ENCODE measurements around the gene CFAP206.
A peak's percentile ranks its signal among the peaks of the same experiment; 100 is the strongest.
"Not testable (repeated sequence)": the region's sequence is repeated elsewhere in the genome, so short reads cannot be mapped to it uniquely, and the experiment has no call there.

Gene CFAP206

DNA sequence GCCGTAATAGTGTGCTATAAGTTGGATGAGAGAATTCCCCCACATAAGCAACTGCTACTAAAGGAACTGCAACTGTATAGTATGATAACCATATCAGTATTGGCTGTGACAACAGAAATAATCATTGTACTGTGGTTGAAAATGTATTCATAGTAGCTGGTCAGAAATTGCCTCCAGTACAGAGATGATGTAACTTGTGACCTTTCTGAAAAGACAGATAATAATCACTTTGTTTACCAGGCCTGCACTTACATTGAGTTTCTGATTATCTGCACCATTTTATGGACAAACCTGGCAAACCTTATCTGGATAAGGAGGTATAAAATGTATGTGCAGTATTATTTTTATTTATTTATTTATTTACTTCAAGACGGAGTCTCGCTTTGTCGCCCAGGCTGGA lies 19.0 kb downstream of the CFAP206 start:
- DNase-seq, result no peak

DNA sequence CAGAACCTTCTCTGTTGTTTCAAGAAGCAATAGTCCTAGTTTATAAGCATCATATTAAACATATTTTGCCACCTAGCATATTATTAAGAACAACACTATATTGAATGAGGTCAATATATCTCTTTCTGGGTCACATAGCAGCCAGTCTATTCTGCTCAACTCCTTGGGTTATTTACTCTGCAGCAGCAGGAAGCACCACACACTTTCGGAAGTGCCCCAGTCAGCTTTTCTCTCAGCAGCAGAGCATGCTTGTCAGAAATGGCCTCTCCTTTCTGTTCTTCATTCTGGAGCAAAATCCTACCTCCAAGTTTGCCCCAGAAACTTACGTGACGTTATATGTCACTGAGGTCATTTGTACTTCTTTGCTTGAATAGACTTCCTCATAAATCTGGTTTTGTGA lies 22.7 kb downstream of the CFAP206 start:
- DNase-seq, result no peak

DNA sequence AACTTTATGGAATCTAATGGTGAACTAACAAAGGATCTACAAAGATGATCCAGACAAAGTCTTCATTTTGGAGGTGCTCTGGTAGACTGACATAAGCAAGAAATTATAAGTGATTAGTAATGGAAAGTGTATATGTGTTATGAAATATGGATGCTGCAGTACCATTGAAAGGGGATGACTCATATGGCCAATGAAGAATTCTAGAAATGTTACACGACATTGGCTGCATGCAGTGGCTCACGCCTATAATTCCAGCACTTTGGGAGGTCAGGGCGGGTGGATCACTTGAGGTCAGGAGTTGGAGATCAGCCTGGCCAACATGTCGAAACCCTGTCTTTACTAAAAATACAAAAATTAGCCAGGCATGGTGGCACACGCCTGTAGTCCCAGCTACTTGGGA lies 23.5 kb downstream of the CFAP206 start:
- DNase-seq, result no peak

DNA sequence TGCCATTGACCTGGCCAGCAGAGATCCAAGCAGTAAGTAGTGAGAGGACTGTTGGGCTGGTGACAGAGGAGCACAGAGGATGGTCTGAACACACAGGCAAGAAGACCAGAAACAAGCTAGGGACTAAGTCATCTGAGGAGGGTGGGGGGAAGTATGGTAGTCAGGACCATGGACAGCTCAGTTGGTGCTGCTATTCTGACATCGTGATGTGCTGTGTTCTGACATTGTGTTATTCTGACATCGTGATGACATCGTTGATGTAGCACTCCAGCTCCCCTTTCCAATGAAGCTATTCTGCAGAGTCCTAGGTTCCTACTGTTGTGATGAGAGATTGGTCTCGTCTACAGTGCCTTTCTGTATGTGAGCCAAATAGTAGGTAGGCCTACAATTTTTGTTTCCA lies 28.7 kb downstream of the CFAP206 start:
- peak; percentile 14 for DNase-seq

DNA sequence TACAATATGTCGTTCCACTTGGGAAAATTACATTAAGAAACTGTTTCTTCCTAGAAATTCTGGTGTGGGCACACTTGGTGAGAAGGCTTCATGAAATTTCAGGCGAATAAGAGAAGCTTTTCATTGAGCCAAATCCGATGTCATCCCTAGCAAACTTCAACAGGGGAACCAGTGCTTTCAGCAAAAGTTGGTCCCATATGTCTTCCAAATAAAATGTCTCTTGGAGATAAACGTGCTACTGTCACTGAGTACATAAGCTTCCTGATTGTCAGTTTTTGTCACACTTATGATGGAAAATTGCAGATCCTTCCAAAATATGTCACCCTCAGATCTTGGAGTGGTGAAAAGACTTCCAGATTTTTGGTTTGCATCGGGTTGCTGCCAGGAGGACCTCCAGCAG lies 33.9 kb downstream of the CFAP206 start:
- no peak for DNase-seq

DNA sequence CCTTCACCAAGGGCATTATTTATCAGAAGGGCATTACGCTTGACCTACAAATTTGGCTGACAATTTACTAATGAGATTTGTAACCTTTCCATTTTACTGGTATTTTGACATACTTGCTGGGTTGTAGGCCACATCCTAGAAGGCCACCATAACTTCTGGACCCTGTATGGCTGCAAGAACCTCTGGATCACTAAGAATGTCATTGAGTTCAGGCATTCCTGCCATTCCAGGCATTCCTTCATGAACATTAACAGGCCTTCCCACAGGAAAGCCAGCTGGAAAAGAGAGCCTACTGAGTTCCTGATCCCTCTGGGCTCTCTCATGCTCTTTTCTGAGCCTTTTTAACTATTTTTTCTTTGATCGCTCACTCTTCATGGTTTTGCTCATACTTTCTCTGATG lies 36.6 kb downstream of the CFAP206 start:
- no peak for DNase-seq

DNA sequence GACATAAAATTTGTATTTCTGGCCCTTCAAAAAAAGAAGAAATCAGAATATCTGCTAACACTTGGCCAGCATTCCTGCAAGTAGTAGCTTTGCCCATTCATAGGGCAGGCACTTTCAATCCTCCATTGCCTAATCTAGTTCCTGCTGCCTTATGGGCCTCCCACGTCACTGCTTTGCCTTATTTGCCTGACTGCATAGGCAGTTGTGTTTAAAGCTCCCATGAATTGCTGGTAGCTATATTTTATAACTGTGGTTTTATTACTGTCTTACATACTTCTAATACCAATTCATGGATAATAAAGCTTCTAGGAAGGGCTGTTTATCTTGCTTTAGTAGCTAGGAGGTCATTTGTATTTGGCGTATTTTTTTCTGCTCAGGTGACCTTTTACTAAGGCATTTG lies 57.3 kb downstream of the CFAP206 start:
- no peak for DNase-seq

DNA sequence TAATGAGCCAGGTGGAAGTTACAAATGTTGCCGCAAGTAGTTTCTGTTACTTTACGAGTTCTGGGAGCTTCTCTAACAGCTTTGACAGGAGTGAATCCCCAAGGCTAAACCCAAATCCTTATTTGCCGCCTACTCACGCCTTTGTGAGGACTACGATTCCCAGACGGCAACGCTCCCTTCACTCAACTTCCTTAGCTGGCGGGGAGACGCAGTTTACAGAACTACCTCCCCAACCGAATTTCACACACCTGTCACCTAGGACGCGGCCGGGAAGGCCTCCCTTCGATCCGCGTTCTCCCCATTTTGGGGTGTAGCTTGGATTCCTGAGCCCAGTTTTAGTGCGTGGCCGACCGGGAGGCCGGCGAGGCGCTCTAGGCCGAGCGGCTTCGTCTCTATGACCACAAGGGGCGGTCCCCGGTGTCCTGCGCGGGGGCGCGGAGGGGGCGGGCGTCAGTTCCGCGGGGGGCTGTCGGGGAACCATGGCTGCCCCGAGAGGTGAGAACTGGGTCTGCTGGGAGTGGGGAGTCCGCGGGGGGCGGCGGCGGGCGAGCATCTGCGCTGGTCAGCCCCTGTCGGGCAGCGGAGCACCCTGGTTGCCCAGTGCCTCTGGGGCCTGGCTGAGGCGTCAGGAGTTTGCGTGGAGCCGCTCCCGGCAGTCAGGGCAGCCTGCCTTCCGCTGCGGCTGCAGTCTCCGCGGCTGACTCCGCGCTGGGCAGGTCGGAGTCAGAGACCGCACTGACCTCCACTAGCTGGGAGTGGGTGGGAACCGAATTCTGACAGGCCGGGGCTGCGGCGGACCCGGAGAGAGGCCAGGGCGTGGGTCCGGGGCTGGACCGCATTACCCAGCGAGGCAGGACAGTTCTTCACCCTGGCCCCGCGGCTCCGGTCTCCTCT lies 65.0 kb downstream of the CFAP206 start, which contains the start of gene SLC35A1:
TSS of gene SLC35A1 (plus strand) at position 450 of the 894 bp plus-strand sequence. CDS start at position 480, 30 bp downstream.
- DNase-seq, result peak; percentile 84

DNA sequence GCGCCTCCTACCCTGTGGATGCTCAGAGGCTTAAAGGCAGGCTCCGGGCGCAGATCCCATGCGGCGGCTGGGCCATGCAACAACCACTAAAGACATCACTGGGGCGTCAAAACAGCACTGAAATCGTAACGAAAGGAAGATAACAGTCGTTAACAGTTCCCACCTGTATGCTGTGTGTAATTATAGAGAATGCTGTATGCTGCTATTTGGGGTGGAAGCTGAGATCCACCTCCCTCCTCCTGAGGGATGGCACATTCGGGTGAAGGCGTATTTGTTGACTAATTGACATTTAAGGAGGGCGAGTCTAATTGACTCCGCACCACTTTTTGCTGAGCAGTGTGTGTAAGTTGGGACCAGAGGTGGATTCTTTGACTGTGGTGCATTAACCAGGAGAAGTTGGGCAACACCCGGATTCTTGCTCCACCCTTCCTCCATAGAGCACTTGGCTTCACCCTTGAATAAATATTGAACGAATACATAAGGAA lies 65.7 kb downstream of the CFAP206 start:
- peak; percentile 57 for DNase-seq

DNA sequence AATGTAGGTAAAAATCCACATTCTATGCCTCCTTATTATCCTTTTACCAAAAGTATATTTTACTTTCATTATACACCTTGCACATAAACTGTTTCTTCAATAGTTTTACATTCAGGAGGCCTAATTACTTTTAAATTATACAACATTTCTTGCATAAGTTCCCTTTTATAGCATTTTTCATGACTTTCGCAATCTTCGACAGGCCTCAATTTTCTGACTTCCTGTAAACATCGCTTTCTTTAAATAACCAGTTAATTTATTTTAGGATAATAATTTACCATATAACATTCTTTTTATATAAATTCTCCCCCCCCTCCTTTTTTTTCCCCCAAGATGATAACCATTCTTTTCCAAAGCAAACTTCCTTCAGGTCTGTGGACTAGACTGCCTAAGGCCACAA lies 74.2 kb downstream of the CFAP206 start:
- no peak for DNase-seq

DNA sequence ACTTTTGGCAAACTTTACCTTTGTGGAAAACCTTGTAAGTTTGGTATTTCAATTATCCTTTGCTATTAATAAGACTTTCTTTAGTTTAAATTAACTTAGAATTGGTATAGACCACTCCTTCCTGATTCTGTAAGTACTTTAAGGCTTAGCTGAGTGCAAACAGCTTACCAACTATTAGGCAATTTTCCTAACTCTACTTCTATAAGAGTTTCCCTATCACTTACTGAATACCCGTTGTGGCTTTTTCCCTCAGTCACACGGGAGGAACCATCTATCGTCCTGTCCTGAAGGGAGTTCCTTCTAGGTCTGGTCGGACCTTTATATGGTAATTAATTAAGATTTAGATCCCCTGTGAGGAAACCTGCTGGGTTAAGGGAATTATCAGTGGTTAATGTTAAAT lies 74.6 kb downstream of the CFAP206 start:
- DNase-seq, result no peak

DNA sequence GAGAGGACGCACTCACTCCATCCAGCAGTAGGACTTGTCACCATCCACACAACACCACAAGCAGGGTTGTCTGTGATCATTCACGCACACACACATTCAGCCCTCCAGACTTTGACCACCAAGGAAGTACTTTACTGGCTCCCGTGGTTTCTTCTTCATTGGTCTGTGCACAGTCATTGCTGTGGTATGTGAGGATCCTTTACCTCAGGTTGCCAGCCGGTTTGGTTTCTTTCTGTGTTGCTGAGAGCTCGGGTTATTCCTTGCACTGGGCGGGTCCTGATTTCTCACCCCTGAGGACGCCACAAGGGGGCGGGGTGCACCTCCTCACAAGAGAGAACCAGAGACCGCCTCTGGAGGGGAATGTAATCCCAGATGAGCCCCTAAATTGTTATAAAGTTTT lies 76.2 kb downstream of the CFAP206 start:
- DNase-seq, result no peak

DNA sequence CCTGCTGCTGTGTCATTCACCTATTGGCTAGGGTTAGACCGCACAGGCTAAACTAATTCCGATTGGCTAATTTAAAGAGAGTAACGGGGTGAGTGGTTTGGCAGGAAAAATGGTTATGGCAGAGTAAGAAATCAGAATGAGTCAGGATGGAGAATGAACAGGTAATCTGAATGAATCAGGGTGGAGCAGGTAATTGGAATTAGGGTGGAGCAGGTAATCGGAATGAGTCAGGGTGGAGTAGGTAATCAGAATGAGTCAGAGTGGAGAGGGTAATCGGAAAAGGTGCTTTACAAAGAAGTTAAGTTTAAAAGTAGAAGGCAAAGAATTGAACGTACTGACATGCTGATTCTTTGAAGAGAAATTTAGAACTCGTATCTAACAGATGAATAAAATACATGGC lies 76.7 kb downstream of the CFAP206 start:
- no peak for DNase-seq

DNA sequence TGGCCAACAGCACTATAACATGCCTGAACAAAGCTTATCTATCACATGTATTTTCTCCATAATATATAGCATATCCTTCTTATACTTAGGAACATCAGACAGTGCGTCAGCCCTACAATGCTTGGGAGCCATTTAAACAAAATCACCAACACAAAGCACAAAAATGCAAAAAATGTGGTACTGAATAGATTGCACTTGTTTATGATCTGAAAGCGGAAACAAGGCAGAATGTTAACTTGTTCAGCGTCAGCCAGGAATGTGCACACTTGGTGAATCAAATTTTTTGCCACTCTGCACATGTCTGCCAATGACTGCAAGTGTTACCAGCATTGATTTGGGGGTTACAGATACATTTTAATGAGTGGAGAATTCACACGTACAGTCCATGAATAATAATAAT lies 79.8 kb downstream of the CFAP206 start:
- DNase-seq, result no peak

DNA sequence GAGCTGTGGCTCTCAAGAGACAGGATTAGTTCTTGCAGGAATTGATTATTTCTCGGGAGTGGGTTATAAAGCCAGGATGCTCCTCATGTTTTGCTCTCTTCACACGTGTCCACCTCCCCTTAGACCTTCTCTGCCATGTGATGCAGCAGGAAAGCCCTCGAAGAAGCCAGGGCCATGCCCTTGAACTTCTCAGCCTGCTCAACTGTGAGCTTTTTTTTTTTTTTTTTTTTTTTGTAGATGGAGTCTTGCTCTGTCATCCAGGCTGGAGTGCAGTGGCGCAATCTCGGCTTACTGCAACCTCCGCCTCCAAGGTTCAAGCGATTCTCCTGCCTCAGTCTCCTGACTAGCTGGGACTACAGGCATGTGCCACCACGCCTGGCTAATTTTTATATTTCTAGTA lies 81.6 kb downstream of the CFAP206 start:
- not testable (repeated sequence) for DNase-seq

DNA sequence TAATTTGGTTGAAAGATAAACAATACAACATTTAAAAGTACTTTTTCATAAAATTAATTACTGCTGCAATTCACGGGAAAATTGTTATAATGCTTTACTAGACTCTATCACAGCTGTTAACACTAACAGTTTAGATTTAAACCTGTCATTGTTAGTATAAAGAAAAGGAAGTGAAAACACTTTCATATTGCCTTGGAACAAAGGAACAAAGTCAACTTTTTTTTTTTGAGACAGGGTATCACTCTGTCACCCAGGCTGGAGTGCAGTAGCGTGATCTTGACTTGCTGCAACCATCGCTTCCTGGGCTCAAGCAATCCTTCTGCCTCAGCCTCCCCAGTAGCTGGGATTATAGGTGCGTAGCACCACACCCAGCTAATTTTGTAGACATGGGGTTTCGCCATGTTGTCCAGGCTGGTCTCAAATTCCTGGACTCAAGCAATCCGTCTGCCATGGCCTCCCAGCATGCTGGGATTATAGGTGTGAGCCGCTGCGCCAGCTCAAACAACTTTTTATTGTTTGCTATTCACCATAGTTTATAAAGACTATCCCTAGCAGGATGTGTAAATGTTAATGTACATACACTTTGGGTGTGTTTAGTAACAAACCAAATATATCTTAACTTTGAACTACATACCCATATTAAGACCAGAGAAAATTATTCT lies 87.1 kb downstream of the CFAP206 start:
- DNase-seq, result no peak

DNA sequence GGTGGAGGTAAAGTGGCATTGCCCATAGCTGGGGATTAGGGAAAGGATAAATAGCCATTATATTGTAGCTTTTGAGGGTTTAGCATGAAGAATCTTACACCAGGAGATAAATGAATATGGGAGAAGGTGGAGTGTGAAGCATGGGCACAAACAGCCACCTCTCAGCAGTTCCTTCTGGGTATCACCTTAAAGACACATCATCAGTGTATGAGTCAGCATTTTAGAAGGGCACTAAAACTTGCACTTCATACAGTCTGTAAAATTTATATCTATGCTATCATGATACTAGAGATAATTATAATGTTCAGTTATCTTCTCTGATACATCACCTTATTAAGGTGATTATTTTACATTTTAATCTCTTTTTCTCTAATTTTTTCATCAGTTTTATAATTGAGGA lies 90.3 kb downstream of the CFAP206 start:
- no peak for DNase-seq

DNA sequence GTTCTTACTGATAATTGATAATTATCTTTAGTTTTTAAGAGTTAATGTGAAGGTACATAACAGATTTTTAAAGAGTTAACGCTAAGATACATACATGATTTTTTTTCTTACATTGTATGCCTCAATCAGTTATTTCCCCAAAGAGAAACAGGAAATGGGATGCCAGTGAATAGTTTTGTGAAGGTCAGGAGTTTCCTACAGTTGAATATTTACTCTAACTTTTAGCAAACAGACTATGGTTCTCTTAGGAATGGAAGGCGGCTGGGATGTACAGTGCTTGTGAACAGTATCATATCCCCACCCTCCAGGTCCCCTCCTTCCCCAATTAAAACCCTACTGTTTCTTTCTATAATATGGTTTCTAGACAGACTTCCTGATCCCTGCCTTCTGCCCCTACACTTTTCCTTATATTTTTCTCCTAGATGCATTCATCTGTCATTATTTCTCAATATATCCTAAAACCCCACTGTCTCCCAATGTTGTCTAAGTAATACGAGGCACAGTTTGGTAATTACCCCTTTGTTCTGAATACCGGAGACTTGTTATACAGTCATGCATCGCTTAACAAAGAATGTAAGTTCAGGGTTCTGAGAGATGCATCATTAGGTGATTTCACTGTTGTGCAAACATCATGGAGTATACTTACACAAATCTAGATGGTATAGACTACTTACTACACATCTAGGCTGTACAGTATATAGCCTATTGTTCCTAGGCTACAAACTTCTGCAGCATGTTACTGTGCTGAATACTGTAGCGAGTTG lies 94.2 kb downstream of the CFAP206 start:
- no peak for DNase-seq

DNA sequence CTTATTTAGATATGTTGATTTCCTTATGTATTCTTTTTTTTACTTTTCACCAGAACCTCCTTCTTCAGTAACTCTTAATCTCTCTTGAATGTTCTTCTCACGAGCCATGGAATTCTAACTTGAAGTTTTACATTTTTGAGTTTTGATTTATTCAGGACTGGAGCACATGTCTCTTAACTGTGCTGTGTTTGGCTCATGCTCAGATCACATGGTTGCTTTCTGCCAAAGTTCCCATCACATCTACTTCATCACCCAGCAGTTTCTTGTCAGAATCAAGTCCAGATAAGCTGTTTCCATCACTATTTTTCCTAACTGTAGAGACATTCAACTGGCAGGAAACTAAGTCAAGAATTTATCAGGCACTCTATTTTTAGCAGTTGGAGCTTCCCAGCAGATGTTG lies 96.7 kb downstream of the CFAP206 start:
- DNase-seq, result no peak
